Transverse colon (tissue), 4 donors: ENCODE results near the gene KCNC2.

ENCODE experiments used
- EP300 ChIP-seq: sonication (generic); formaldehyde crosslinking; IDR thresholded peaks from one replicate; pipeline ENCODE4 v1.6.1; 2017; ENCODE audit warnings: antibody characterized with exemption, low read depth
- POLR2AphosphoS5 ChIP-seq, 3 donors: sonication (generic); formaldehyde crosslinking; IDR thresholded peaks; one replicate each; pipeline ENCODE4 v1.6.1; 2016; ENCODE audit warnings: antibody characterized with exemption in 3 of 3
- TF ChIP-seq, protein P1 (sequence below), 5 experiments: fragments of 200-600 bp in 3 of 5; fragments of 450-650 bp in 2 of 5; sonication (generic) in 3 of 5; IDR thresholded peaks; 1 replicate in 2 of 5; 2 replicates in 3 of 5; pipeline ENCODE4 v1.5.1; 2016 to 2017; ENCODE audit warnings: antibody characterized with exemption in 5 of 5, inconsistent platforms in 3 of 5, mild to moderate bottlenecking in 2 of 5, moderate library complexity in 1 of 5

DNA sequence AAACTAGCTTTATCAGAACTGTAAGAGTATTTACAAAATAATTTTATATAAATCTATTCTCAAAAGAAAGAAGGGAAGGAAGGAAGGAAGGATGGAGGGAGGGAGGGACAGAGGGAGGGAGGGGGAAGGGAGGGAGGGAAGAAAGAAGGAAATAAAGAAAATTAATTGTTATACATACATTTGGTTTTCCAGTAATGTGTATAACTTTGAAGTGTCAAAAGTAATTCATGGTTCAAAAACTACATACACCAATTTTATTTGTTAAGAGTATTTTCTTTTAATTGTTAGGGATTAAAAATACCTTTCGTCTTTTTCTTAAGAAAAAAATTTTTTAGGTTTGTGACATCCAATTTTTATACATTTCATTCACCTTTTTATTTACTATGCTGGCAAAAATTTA, 17.5 kb upstream of the KCNC2 start:
- TF ChIP-seq, protein P1, sequence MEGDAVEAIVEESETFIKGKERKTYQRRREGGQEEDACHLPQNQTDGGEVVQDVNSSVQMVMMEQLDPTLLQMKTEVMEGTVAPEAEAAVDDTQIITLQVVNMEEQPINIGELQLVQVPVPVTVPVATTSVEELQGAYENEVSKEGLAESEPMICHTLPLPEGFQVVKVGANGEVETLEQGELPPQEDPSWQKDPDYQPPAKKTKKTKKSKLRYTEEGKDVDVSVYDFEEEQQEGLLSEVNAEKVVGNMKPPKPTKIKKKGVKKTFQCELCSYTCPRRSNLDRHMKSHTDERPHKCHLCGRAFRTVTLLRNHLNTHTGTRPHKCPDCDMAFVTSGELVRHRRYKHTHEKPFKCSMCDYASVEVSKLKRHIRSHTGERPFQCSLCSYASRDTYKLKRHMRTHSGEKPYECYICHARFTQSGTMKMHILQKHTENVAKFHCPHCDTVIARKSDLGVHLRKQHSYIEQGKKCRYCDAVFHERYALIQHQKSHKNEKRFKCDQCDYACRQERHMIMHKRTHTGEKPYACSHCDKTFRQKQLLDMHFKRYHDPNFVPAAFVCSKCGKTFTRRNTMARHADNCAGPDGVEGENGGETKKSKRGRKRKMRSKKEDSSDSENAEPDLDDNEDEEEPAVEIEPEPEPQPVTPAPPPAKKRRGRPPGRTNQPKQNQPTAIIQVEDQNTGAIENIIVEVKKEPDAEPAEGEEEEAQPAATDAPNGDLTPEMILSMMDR (IDR thresholded peaks at IDR 0.05), result no peak
- TF ChIP-seq EP300 (no peak), POLR2AphosphoS5 (IDR thresholded peaks at IDR 0.05) (no peak)
